ENCODE results near the gene IL1A.

- TF ChIP-seq POLR2A (IDR thresholded peaks at IDR 0.05) (no peak), CTCF (IDR thresholded peaks at IDR 0.05) (no peak)
Measured at GRCh38 chr2:112821142-112821541, 36.8 kb upstream of the IL1A start.
